Panc1 (cell line): Measurements from ENCODE around the gene MMP3. TPM values are rescaled to one million over a fixed set of nuclear protein-coding genes. Genes with fewer than 3 reads are reported as not detected.

Experiments used
- ATAC-seq: fragments of 200-7000 bp; cut with Tn5 transposase; 2 replicates; pipeline ENCODE4 v1.9.1; 2020; ENCODE audit warnings: mild to moderate bottlenecking, moderate library complexity
- BruUV-seq: library from RNA; stranded (reverse); fragments of 400-500 nt; replicated peaks from 2 replicates; lab custom pipeline; 2021; lab: Mats Ljungman, UMichigan
- CTCF ChIA-PET: fragments of 300-600 bp; sonication (Branson Sonifier 250); formaldehyde crosslinking; loops from one replicate; lab custom pipeline; 2022; ENCODE audit warnings: antibody characterized with exemption; lab: Charles Lee
- POLR2A ChIA-PET: fragments of 300-600 bp; sonication (Branson Sonifier 250); formaldehyde crosslinking; loops from one replicate; lab custom pipeline; 2022; ENCODE audit warnings: antibody characterized with exemption; lab: Charles Lee
- DNase-seq: peaks from one replicate; pipeline ENCODE4 v3.0.0-alpha.2; 2010; ENCODE audit warnings: low read depth, low spot score
- H3K27ac ChIP-seq: 2 replicates; pipeline ENCODE4 v1.5.1; 2011; ENCODE audit warnings: mild to moderate bottlenecking, low read length, inconsistent platforms
- H3K27me3 ChIP-seq: fragments of 200-500 bp; sonication (Bioruptor generic); 2 replicates; pipeline ENCODE4 v1.6.0; 2014; ENCODE audit warnings: low read length, inconsistent platforms; ENCODE audit not compliant: control insufficient read depth, insufficient read depth
- H3K36me3 ChIP-seq: fragments of 200-500 bp; sonication (Bioruptor generic); 2 replicates; pipeline ENCODE4 v1.5.1; 2014; ENCODE audit warnings: inconsistent platforms, mild to moderate bottlenecking, low read length, moderate library complexity; ENCODE audit not compliant: control insufficient read depth, insufficient read depth
- H3K4me1 ChIP-seq: 2 replicates; pipeline ENCODE4 v1.5.1; 2011; ENCODE audit warnings: inconsistent platforms, mild to moderate bottlenecking, low read length, moderate library complexity; ENCODE audit not compliant: control insufficient read depth, insufficient read depth
- H3K4me3 ChIP-seq, 2 experiments: 2 replicates each; pipeline ENCODE4 v1.5.1; 2011 to 2012; ENCODE audit warnings: low read depth in 2 of 2, low read length in 2 of 2, mild to moderate bottlenecking in 2 of 2, inconsistent platforms in 1 of 2, moderate library complexity in 1 of 2
- H3K9me3 ChIP-seq: fragments of 200-500 bp; sonication (Bioruptor generic); 2 replicates; pipeline ENCODE4 v1.5.1; 2014; ENCODE audit warnings: low read depth, mild to moderate bottlenecking, inconsistent platforms, low read length, moderate library complexity; ENCODE audit not compliant: control insufficient read depth, insufficient read depth
- CTCF ChIP-seq: fragments of 450-650 bp; IDR thresholded peaks from 2 replicates; pipeline ENCODE4 v1.5.1; 2017; ENCODE audit warnings: mild to moderate bottlenecking
- POLR2AphosphoS5 ChIP-seq: IDR thresholded peaks from 2 replicates; pipeline ENCODE4 v1.6.1; 2012; ENCODE audit warnings: mild to moderate bottlenecking, low read depth, low read length, moderate library complexity
- REST ChIP-seq, 2 experiments: IDR thresholded peaks; 2 replicates each; pipeline ENCODE4 v1.6.1; 2011 to 2012; ENCODE audit warnings: low read depth in 2 of 2, control low read depth in 1 of 2, low read length in 1 of 2, mild to moderate bottlenecking in 1 of 2, moderate library complexity in 1 of 2; ENCODE audit not compliant: insufficient read depth in 1 of 2
- SIN3A ChIP-seq: IDR thresholded peaks from 2 replicates; pipeline ENCODE4 v1.6.1; 2012; ENCODE audit warnings: low read depth, mild to moderate bottlenecking, low read length, moderate library complexity, borderline replicate concordance; ENCODE audit not compliant: insufficient read depth
- TCF7L2 ChIP-seq: IDR thresholded peaks from 2 replicates; pipeline ENCODE4 v1.6.1; 2011; ENCODE audit warnings: mild to moderate bottlenecking, low read depth, low read length, inconsistent platforms
- in situ Hi-C: cut with HindIII; loops from 2 replicates; pipeline ENCODE4 v1.10.0; 2016; ENCODE audit warnings: low sequenced_read_pairs, low pct_unique_long_range_greater_than_20kb
- intact Hi-C: fragments of 100-400 bp; cut with micrococcal nuclease; formaldehyde crosslinking; loops from one replicate; pipeline ENCODE4 v1.10.0; 2022; ENCODE audit not compliant: unreplicated experiment
- total RNA-seq: library from RNA; stranded (reverse); gene quantifications from one replicate; pipeline ENCODE4 v1.2.1, GENCODE V29; 2021; ENCODE audit not compliant: unreplicated experiment

The MMP3 gene
- total RNA-seq, 1 experiment from 2014 or later = not detected

GRCh38 chr11:102831489-102832440, 11.6 kb downstream of the MMP3 start:
- H3K27ac ChIP-seq = no peak overlapping the region
- BruUV-seq = no TSS peak
- H3K4me1 ChIP-seq = peaks cover 6% of the 10 kb centered on the region
- ATAC-seq = peak; percentile 91
- peak overlapping the region; percentile 38 to 62 for H3K4me3 ChIP-seq
- H3K9me3 ChIP-seq = no peaks in the 10 kb centered on the region
- ChIA-PET POLR2A (no interaction called here), CTCF (interaction anchor here (0.6 to 0.9 kb wide), 2 partner anchors 108 to 254 kb away, joined by 3 to 6 read pairs; no protein-coding TSS in a partner anchor)
- TF ChIP-seq TCF7L2 = peak; percentile 47; the same call in 1 of the 2 replicates
- TF ChIP-seq SIN3A = no peak
- TF ChIP-seq REST (IDR thresholded peaks at IDR 0.05; ENCODE audit: insufficient read depth in 1 of 2, low read depth in 2 of 2, low read length in 1 of 2) = no peak
- TF ChIP-seq CTCF = peak; percentile 94
- TF ChIP-seq POLR2AphosphoS5 = no peak
- intact Hi-C loops = loop anchor here (5.0 kb wide), 1 partner anchor 226 kb away; no protein-coding TSS in a partner anchor
- H3K36me3 ChIP-seq = no peaks in the 10 kb centered on the region
- DNase-seq = no peak
- H3K27me3 ChIP-seq = peaks cover 34% of the 10 kb centered on the region
- in situ Hi-C loops = no loop called here

- no peak for DNase-seq
- no peaks in the 10 kb centered on the region for H3K9me3 ChIP-seq
- BruUV-seq = no TSS peak
- H3K27me3 ChIP-seq = peaks cover 32% of the 10 kb centered on the region
- H3K4me1 ChIP-seq = peaks cover 6% of the 10 kb centered on the region
- no peak overlapping the region for H3K27ac ChIP-seq
- CTCF ChIA-PET = interaction anchor here (0.9 kb wide), 1 partner anchor 109 kb away, joined by 3 read pairs; no protein-coding TSS in a partner anchor
- POLR2A ChIA-PET = no interaction called here
- no peak for TF ChIP-seq TCF7L2
- no peaks in the 10 kb centered on the region for H3K36me3 ChIP-seq
- in situ Hi-C loops = no loop called here
- H3K4me3 ChIP-seq = peak overlapping the region; percentile 38 to 62
- ATAC-seq = no peak
- intact Hi-C loops = loop anchor here (5.0 kb wide), 1 partner anchor 226 kb away; no protein-coding TSS in a partner anchor
These were observed 12.3 kb downstream of the MMP3 start for GRCh38 chr11:102831128-102831488.
